Esophagus muscularis mucosa (tissue), 3 donors: ENCODE results near the gene SAMD4B.

Source experiments
- CTCF ChIP-seq, 3 experiments: fragments of 200-600 bp in 2 of 3; fragments of 450-650 bp in 1 of 3; sonication (generic) in 2 of 3; IDR thresholded peaks; one replicate each; pipeline ENCODE4 v1.5.1; 2017 to 2019; ENCODE audit warnings: antibody characterized with exemption in 3 of 3, mild to moderate bottlenecking in 2 of 3, moderate library complexity in 1 of 3
- POLR2AphosphoS5 ChIP-seq, 2 donors: sonication (generic); formaldehyde crosslinking; IDR thresholded peaks; one replicate each; pipeline ENCODE4 v1.6.1; 2017; ENCODE audit warnings: antibody characterized with exemption in 2 of 2

DNA sequence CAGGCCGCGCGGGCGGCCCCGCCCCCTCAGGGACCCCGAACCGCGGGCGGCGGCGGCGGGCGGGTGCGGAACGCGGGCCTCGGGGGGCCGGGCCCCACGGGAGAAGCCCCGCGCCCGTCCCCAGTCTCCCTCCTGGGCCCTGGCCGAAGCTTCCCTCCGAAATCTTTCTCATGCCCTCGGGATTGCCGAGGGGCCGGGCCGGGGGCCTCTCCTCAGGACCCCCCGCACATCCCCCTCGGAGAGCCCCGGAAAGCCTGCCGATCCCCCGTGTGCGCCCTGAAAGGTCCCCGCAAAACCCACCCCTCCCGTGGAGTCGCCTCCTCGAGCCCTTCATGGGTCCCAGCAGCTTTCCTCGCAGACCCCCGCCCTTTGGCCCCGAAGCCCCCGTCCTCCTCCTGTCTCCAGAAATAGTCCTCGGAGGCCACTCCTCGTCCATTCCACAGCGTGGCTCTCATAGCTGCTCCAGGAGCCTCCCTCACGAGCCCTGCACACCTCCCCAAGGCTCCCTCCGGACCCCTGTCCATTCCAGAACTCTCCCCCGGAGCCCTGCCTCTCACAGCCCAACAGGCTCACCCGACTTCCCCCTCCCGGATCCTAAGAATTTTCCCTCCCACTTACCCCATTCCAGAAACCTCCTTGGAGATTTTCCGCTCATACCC is 555 bp downstream of the SAMD4B start:
- no peak for TF ChIP-seq CTCF (IDR thresholded peaks at IDR 0.05)
- no peak for TF ChIP-seq POLR2AphosphoS5 (IDR thresholded peaks at IDR 0.05)
